AG10803 (cell line): Measurements from ENCODE around the gene ASPHD2.

ENCODE experiments used
- DNase-seq: peaks from one replicate; pipeline ENCODE4 v3.0.0; 2010; ENCODE audit warnings: low read depth
- H3K4me3 ChIP-seq: 2 replicates; pipeline ENCODE4 v1.5.1; 2011; ENCODE audit warnings: mild to moderate bottlenecking, low read length, control low read depth
- TF ChIP-seq, protein P1 (sequence below): conservative IDR thresholded peaks from 2 replicates; pipeline ENCODE4 v1.5.1; 2011; ENCODE audit warnings: mild to moderate bottlenecking, low read length, control low read depth, inconsistent platforms

ASPHD2 gene

DNA sequence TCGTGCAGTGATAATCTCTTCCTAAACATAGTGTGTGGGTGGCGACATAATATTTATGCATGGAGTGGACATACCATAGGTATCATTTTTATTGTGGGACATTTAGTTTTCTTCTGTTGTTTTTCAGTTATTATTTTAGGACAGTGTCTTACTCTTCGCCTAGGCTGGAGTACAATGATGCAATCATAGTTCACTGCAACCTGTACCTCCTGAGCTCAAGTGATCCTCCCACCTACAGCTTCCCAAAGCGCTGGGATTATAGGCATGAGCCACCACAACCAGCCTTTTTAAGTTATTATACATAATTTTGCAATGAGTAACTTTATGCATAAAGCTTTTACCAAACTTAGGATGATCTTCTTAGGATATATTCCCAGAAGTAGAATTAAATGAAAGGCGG lies 57.3 kb downstream of the ASPHD2 start:
- no peak overlapping the region for H3K4me3 ChIP-seq
- no peak for DNase-seq
- TF ChIP-seq, protein P1, sequence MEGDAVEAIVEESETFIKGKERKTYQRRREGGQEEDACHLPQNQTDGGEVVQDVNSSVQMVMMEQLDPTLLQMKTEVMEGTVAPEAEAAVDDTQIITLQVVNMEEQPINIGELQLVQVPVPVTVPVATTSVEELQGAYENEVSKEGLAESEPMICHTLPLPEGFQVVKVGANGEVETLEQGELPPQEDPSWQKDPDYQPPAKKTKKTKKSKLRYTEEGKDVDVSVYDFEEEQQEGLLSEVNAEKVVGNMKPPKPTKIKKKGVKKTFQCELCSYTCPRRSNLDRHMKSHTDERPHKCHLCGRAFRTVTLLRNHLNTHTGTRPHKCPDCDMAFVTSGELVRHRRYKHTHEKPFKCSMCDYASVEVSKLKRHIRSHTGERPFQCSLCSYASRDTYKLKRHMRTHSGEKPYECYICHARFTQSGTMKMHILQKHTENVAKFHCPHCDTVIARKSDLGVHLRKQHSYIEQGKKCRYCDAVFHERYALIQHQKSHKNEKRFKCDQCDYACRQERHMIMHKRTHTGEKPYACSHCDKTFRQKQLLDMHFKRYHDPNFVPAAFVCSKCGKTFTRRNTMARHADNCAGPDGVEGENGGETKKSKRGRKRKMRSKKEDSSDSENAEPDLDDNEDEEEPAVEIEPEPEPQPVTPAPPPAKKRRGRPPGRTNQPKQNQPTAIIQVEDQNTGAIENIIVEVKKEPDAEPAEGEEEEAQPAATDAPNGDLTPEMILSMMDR, result no peak

DNA sequence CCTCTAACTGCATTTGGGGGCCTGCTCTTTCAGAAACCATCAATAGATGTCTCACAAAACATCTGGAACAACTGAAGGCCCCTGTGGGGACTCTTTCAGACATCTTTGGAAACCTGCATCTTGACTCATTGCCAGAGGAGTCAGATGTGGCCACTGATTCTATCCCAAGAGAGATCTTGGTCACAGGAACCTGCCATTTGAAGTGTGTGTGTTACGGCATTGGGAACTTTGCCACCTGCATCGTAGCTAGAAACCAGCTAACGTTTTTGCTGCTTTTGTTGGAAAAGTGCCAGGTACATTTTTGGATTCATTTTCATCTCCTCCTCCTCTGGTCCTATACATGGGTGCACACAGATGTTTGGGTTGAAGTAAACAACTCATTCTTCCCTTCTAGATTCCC lies 58.9 kb downstream of the ASPHD2 start:
- no peak for DNase-seq
- no peak overlapping the region for H3K4me3 ChIP-seq
- TF ChIP-seq, protein P1, result no peak

DNA sequence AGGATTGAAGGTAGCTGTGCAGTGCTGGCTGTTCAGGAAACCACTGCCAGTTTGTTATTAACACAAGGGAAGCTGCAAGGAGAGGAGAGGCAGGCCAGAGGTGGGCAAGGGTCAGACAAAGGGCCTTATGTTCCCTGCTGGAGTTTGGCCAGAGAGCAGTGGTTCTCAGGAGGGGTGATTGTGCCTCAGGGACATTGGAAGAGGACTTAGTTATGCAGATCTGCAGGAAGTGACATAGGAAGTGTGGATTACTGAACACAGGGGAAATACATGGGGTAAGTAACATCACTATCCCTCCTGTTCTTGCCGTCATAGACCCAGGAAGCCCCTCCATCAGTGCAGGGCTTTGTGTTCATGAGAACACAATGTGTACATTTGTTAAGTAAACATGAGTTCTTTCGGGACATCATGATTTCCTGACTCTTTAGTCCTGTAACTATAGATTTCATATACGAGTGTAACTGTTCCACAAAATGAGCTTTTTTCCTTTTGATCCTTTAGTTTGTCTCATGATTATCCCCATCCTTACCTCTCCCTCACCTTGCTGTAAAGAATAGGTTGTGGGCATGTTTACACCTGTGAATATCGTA lies 60.5 kb downstream of the ASPHD2 start:
- no peak overlapping the region for H3K4me3 ChIP-seq
- no peak for DNase-seq
- TF ChIP-seq, protein P1, result no peak

DNA sequence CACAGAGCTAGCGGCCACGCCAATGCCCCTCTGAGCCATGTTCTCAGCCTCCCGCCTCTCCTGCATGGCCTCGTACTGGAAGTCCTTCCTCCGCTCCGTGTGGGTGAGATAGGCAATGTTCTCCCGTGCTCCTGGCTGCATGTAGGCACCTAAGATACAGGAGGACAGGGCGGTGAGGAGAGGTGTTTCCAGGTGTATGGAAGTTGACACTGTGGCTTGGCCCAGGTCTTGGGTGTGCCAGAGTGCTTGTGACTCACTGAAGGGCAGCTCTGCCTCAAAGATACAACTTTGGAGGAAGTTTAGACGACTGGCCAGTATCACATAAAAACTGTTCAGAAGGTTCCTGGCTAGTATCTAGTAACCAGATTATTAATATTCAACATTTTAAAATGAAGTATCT lies 63.2 kb downstream of the ASPHD2 start:
- TF ChIP-seq, protein P1, result no peak
- DNase-seq, result no peak

DNA sequence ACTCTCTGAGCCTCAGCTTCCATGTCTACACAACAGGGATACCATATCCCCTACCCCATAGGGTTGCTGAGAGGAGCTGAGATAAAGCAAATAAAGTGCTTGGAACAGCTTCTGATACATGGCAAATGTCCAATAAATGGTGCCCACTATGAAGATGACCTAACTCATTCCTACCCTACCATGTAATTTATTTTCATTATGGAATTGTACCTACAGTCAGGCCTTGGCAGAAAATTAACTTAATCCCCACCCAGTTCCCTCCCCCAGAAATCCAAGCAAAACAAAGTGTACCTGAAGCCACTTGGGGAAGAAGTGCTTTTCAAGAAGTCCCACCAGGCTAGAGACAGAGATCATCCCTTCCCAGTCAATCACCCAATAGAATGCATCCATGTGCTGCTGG lies 65.4 kb downstream of the ASPHD2 start:
- TF ChIP-seq, protein P1, result no peak
- H3K4me3 ChIP-seq, result no peak overlapping the region
- DNase-seq, result no peak

More for the DNA sequence above, 63.2 kb downstream of the ASPHD2 start:
- no peak overlapping the region for H3K4me3 ChIP-seq
